ENCODE data around the gene FSD1L. TPM values are rescaled to one million over a fixed set of nuclear protein-coding genes. Genes with fewer than 3 reads are reported as not detected.

Gene FSD1L
- total RNA-seq, 4 donors from 2014 or later = 0.23 to 2.2 (median 1.1) TPM

GRCh38 chr9:105473221-105473620 is 25.4 kb downstream of the FSD1L start:
- 93 to 96% methylated on average over 2 of the region's 2 CpGs for WGBS, 2 donors
- no peak for DNase-seq (ENCODE audit: low spot score in 2 of 2)
- intact Hi-C loops (cut with DNase I; ENCODE audit: low total_unique reads) = no loop called here
- no peak for TF ChIP-seq CTCF (IDR thresholded peaks at IDR 0.05)
- H3K4me3 ChIP-seq (ENCODE audit: low read depth, poor library complexity, severe bottlenecking) = no peak overlapping the region

- DNase-seq (ENCODE audit: low spot score in 2 of 2) = no peak
- 78 to 82% methylated on average over 2 of the region's 2 CpGs for WGBS, 2 donors
- TF ChIP-seq POLR2A (IDR thresholded peaks at IDR 0.05) = no peak
- no peak for TF ChIP-seq CTCF (IDR thresholded peaks at IDR 0.05)
- intact Hi-C loops (cut with DNase I; ENCODE audit: low total_unique reads) = no loop called here
- no peak overlapping the region for H3K4me3 ChIP-seq (ENCODE audit: low read depth, poor library complexity, severe bottlenecking)
Measured at GRCh38 chr9:105475302-105475701, 27.5 kb downstream of the FSD1L start.

GRCh38 chr9:105479846-105480245 is 32.0 kb downstream of the FSD1L start:
- H3K4me3 ChIP-seq (ENCODE audit: low read depth, poor library complexity, severe bottlenecking) = no peak overlapping the region
- DNase-seq (ENCODE audit: low spot score in 2 of 2) = no peak
- TF ChIP-seq POLR2A (IDR thresholded peaks at IDR 0.05) = no peak
- TF ChIP-seq CTCF (IDR thresholded peaks at IDR 0.05) = no peak
- intact Hi-C loops (cut with DNase I; ENCODE audit: low total_unique reads) = no loop called here

- H3K4me3 ChIP-seq (ENCODE audit: low read depth, poor library complexity, severe bottlenecking) = no peak overlapping the region
- intact Hi-C loops (cut with DNase I; ENCODE audit: low total_unique reads) = no loop called here
- DNase-seq (ENCODE audit: low spot score in 2 of 2) = no peak
- no peak for TF ChIP-seq POLR2A (IDR thresholded peaks at IDR 0.05)
- no peak for TF ChIP-seq CTCF (IDR thresholded peaks at IDR 0.05)
Measured at GRCh38 chr9:105483618-105484017, 35.8 kb downstream of the FSD1L start.

- intact Hi-C loops (cut with DNase I; ENCODE audit: low total_unique reads) = no loop called here
- DNase-seq (ENCODE audit: low spot score in 2 of 2) = no peak
- 92 to 98% methylated on average over 2 of the region's 2 CpGs for WGBS, 2 donors
- no peak for TF ChIP-seq POLR2A (IDR thresholded peaks at IDR 0.05)
- no peak for TF ChIP-seq CTCF (IDR thresholded peaks at IDR 0.05)
- no peak overlapping the region for H3K4me3 ChIP-seq (ENCODE audit: low read depth, poor library complexity, severe bottlenecking)
Measured at GRCh38 chr9:105484226-105484625, 36.4 kb downstream of the FSD1L start.

- no peak overlapping the region for H3K4me3 ChIP-seq (ENCODE audit: low read depth, poor library complexity, severe bottlenecking)
- intact Hi-C loops (cut with DNase I; ENCODE audit: low total_unique reads) = no loop called here
- TF ChIP-seq CTCF (IDR thresholded peaks at IDR 0.05) (no peak), POLR2A (IDR thresholded peaks at IDR 0.05) (no peak)
- no peak for DNase-seq (ENCODE audit: low spot score in 2 of 2)
Measured at GRCh38 chr9:105485131-105485530, 37.3 kb downstream of the FSD1L start.

All from lower leg skin (tissue), 4 donors.